ENCODE measurements around the gene MEAK7.

GRCh38 chr16:84476401-84476800, 28.1 kb downstream of the MEAK7 start:
- TF ChIP-seq CTCF (IDR thresholded peaks at IDR 0.05) (no peak), POLR2A (IDR thresholded peaks at IDR 0.05) (no peak), POLR2AphosphoS5 (IDR thresholded peaks at IDR 0.05) (no peak), EP300 (IDR thresholded peaks at IDR 0.05; ENCODE audit: low read depth) (no peak)

All from transverse colon (tissue), 4 donors.